K562 (cell line): ENCODE data around the gene CHD6. TPM values are rescaled to one million over a fixed set of nuclear protein-coding genes. Genes with fewer than 3 reads are reported as not detected.

Experiments
- ATAC-seq: fragments of 200-7000 bp; cut with Tn5 transposase; 3 replicates; pipeline ENCODE4 v1.9.1; 2020; ENCODE audit warnings: moderate library complexity
- BruUV-seq: library from RNA; stranded (reverse); fragments of 400-500 nt; replicated peaks from 2 replicates; lab custom pipeline; 2021; lab: Mats Ljungman, UMichigan
- CTCF ChIA-PET: fragments of 300-600 bp; formaldehyde crosslinking; extraction: SDS; loops from one replicate; lab custom pipeline; 2021; ENCODE audit warnings: low intra/inter-chr PET ratio; lab: Yijun Ruan, JAX
- POLR2A ChIA-PET: fragments of 300-600, 350-650 bp; sonication (Branson Sonifier 250); formaldehyde crosslinking; extraction: SDS; loops from one replicate; lab custom pipeline; 2021; ENCODE audit warnings: antibody characterized with exemption, inconsistent platforms; lab: Yijun Ruan, JAX
- DNase-seq, 4 experiments: peaks; one replicate each; pipeline versions ENCODE4 v3.0.0 to v3.0.0-alpha.2; 2011 to 2018; ENCODE audit warnings: low spot score in 3 of 4, mixed read lengths in 3 of 4; ENCODE audit errors: extremely low read depth in 1 of 4
- FAIRE-seq: peaks from 2 replicates; lab custom pipeline; 2011; peaks lifted over from hg19 to GRCh38; lab: Jason Lieb, UNC
- H2AFZ ChIP-seq: 2 replicates; pipeline ENCODE4 v1.6.0; 2011; ENCODE audit warnings: low read depth, low read length, control low read depth, inconsistent platforms
- H3K27ac ChIP-seq: fragments of 200-600 bp; 3 replicates; pipeline ENCODE4 v1.8.0; 2011; ENCODE audit warnings: low read depth, mild to moderate bottlenecking, control low read depth, inconsistent platforms, low read length, moderate library complexity, mixed read lengths; ENCODE audit errors: extremely low read depth
- H3K27me3 ChIP-seq, 2 experiments: fragments of 300-600 bp in 1 of 2; 2 replicates in 1 of 2; 3 replicates in 1 of 2; pipeline versions ENCODE4 v1.6.0 to v1.8.0; 2011; ENCODE audit warnings: inconsistent platforms in 2 of 2, low read length in 2 of 2, mild to moderate bottlenecking in 1 of 2, mixed read lengths in 1 of 2, moderate library complexity in 1 of 2; ENCODE audit not compliant: control insufficient read depth in 2 of 2, insufficient read depth in 2 of 2
- H3K36me3 ChIP-seq: fragments of 300-600 bp; 3 replicates; pipeline ENCODE4 v1.8.0; 2011; ENCODE audit warnings: mild to moderate bottlenecking, low read length, inconsistent platforms; ENCODE audit not compliant: control insufficient read depth, insufficient read depth
- H3K4me1 ChIP-seq, 2 experiments: fragments of 200-600 bp in 1 of 2; replicated peaks in 1 of 2; 2 replicates in 1 of 2; 3 replicates in 1 of 2; pipeline versions ENCODE4 v1.5.1 to v1.8.0; 2011; ENCODE audit warnings: inconsistent platforms in 2 of 2, low read length in 2 of 2, mild to moderate bottlenecking in 1 of 2, mixed read lengths in 1 of 2, moderate library complexity in 1 of 2; ENCODE audit not compliant: control insufficient read depth in 2 of 2, insufficient read depth in 2 of 2
- H3K4me2 ChIP-seq: 2 replicates; pipeline ENCODE4 v1.6.1; 2011; ENCODE audit warnings: low read length, control low read depth, inconsistent platforms, mixed read lengths; ENCODE audit not compliant: insufficient read depth
- H3K4me3 ChIP-seq: fragments of 200-600 bp; sonication (generic), shearing (Covaris generic); 2 replicates; pipeline ENCODE4 v1.5.1; 2016; ENCODE audit warnings: control low read depth, inconsistent platforms
- H3K79me2 ChIP-seq: fragments of 200-600 bp; 3 replicates; pipeline ENCODE4 v1.8.0; 2011; ENCODE audit warnings: low read length, inconsistent platforms; ENCODE audit not compliant: control insufficient read depth, insufficient read depth
- H3K9ac ChIP-seq, 2 experiments: 2 replicates each; pipeline versions ENCODE4 v1.6.0 to v1.6.1; 2011; ENCODE audit warnings: low read depth in 2 of 2, low read length in 2 of 2, control low read depth in 1 of 2, inconsistent platforms in 1 of 2, mild to moderate bottlenecking in 1 of 2, mixed read lengths in 1 of 2; ENCODE audit not compliant: insufficient read depth in 1 of 2
- H3K9me1 ChIP-seq: one replicate; pipeline ENCODE4 v1.6.0; 2011; ENCODE audit warnings: inconsistent platforms, mild to moderate bottlenecking, low read length, moderate library complexity; ENCODE audit not compliant: control insufficient read depth, insufficient read depth
- H3K9me3 ChIP-seq: replicated peaks from 2 replicates; pipeline ENCODE4 v1.5.1; 2011; ENCODE audit warnings: low read depth, low read length, inconsistent platforms; ENCODE audit not compliant: control insufficient read depth, insufficient read depth
- H4K20me1 ChIP-seq: replicated peaks from 2 replicates; pipeline ENCODE4 v1.6.1; 2011; ENCODE audit warnings: low read length, inconsistent platforms, mixed read lengths; ENCODE audit not compliant: control insufficient read depth, insufficient read depth
- ARID1B ChIP-seq: fragments of 450-650 bp; IDR thresholded peaks from 2 replicates; pipeline ENCODE4 v1.6.1; 2016; ENCODE audit warnings: antibody characterized with exemption, mild to moderate bottlenecking, inconsistent platforms
- E2F4 ChIP-seq: sonication (generic); formaldehyde crosslinking; IDR thresholded peaks from 2 replicates; pipeline ENCODE4 v1.8.0; 2022; ENCODE audit warnings: mild to moderate bottlenecking, low read depth, missing genetic modification reagents
- MED1 ChIP-seq: sonication (generic); formaldehyde crosslinking; IDR thresholded peaks from 2 replicates; pipeline ENCODE4 v1.8.1; 2023; ENCODE audit warnings: missing genetic modification reagents, borderline replicate concordance
- ZNF785 ChIP-seq: fragments of 250-450 bp; sonication (Bioruptor Pico); IDR thresholded peaks from 2 replicates; pipeline ENCODE4 v1.4.0; 2020; ENCODE audit warnings: mild to moderate bottlenecking
- WGBS: fragments of 100-300 bp; shearing (Covaris generic); methylation state at CpG from one replicate; pipeline ENCODE4 v1.1.6; 2016; ENCODE audit warnings: low coverage, mixed read lengths; ENCODE audit not compliant: insufficient coverage; ENCODE audit errors: missing lambda C conversion rate; 5-methylcytosine and 5-hydroxymethylcytosine counted together
- in situ Hi-C: fragments of 300-500 bp; cut with MboI; formaldehyde crosslinking; loops from 4 replicates; pipeline ENCODE4 v1.15.0; 2018; ENCODE audit warnings: inconsistent platforms, mixed read lengths
- intact Hi-C: fragments of 100-400 bp; cut with micrococcal nuclease; formaldehyde crosslinking; loops from 2 replicates; pipeline ENCODE4 v1.14.2; 2022
- polyA plus RNA-seq, 8 experiments: library from polyadenylated mRNA; depleted of rRNA in 4 of 8; stranded (reverse) in 5 of 8; unstranded in 3 of 8; fragments of >200 nt; fragmentation: Nextera tagmentation in 2 of 8; fragmentation: Illumina TruSeq in 1 of 8; extraction: Ambion mirVana in 2 of 8; extraction: Trizol in 1 of 8; gene quantifications; 2 replicates each; pipeline versions ENCODE4 v1.2.1 to v1.2.3, GENCODE V29; 2011 to 2014; ENCODE audit warnings: inconsistent platforms in 1 of 8, missing spikeins in 1 of 8
- total RNA-seq, 7 experiments: library from RNA; depleted of rRNA in 6 of 7; stranded (reverse); fragments of >200 nt in 6 of 7; fragmentation: Illumina TruSeq in 2 of 7; extraction: Trizol in 2 of 7; gene quantifications; 2 replicates each; pipeline versions ENCODE4 v1.2.1 to v1.2.3, GENCODE V29; 2011 to 2021; ENCODE audit warnings: low replicate concordance in 1 of 7

The CHD6 gene
- total and polyA plus RNA-seq, 9 of the 15 experiments (the other 6 are each of a cell fraction or from before 2014, with no cell fraction given): 3.9 to 24.2 (median 12.8) TPM

- Histone ChIP-seq H3K4me2 (no peak overlapping the region), H3K9me1 (no peaks in the 10 kb centered on the region), H3K9me3 (no peaks in the 10 kb centered on the region)
- WGBS: 59% methylated on average over 3 of the region's 3 CpGs
- no TSS peak for BruUV-seq
- POLR2A ChIA-PET: interaction anchor here (0.7 kb wide), 1 partner anchor 57 kb away, joined by 4 read pairs; no protein-coding TSS in a partner anchor
- no peak for TF ChIP-seq MED1 (CRISPR knock-in tag)
- TF ChIP-seq ARID1B: no peak
- TF ChIP-seq ZNF785: no peak
- no peak for TF ChIP-seq E2F4 (CRISPR knock-in tag)
- TF ChIP-seq, all 486 proteins: peak for 0
- Histone ChIP-seq H4K20me1 (no peaks in the 10 kb centered on the region), H3K4me3 (no peak overlapping the region), H3K36me3 (no peaks in the 10 kb centered on the region), H3K4me1 (no peaks in the 10 kb centered on the region; a peak in 2 of 5 replicates), H3K9ac (no peak overlapping the region), H3K79me2 (peaks cover 40% of the 10 kb centered on the region), H2AFZ (no peak overlapping the region), H3K27me3 (no peaks in the 10 kb centered on the region), H3K27ac (no peak overlapping the region)
- CTCF ChIA-PET: no interaction called here
- DNase-seq: no peak
- no peak for ATAC-seq
- no peak for FAIRE-seq
- in situ Hi-C loops (no loop called here), intact Hi-C loops (no loop called here)
These were observed 67.0 kb downstream of the CHD6 start for GRCh38 chr20:41551011-41551705.
